ENCODE measurements around the gene NRG3.

Gene NRG3

DNA sequence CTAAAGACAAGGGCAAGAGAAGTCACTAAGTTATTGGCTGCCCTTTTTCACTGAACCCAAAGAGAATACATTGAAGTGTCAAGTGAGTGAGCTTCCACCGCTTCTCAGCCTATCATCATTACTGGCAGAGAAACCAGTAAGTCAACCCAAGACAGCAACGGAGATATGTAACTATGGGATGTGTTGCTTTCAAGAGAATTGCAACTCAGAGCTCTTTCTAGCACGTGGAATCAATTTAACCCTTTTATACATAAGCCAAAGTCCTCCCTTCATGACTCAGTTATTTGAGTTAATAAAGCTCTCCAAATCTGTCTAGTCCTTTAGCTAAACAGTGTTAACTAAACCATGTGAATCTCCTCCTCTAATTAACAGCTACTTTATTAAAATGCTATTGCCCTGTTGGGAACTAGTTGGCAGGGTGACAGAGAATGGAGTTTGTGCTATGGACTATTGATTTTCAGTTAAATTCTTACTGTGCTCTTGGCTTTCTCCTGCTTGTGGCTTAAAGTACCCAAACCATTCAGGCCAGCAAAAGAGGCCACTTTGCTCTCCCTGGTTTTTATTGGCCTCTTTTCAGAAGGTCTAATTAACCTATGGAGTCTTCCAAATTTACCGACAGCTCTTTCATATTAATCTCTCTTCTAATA, 287.7 kb downstream of the NRG3 start:
- Mint-ChIP-seq H3K27ac (peak overlapping the region in 1 of 3 experiments; percentile 71), H3K4me3 (no peak overlapping the region), H3K9me3 (no peaks in the 10 kb centered on the region), H3K36me3 (ENCODE audit: low read depth) (no peaks in the 10 kb centered on the region), H3K4me1 (no peaks in the 10 kb centered on the region), H3K27me3 (ENCODE audit: low read depth) (no peaks in the 10 kb centered on the region)
- TF ChIP-seq, protein P1, sequence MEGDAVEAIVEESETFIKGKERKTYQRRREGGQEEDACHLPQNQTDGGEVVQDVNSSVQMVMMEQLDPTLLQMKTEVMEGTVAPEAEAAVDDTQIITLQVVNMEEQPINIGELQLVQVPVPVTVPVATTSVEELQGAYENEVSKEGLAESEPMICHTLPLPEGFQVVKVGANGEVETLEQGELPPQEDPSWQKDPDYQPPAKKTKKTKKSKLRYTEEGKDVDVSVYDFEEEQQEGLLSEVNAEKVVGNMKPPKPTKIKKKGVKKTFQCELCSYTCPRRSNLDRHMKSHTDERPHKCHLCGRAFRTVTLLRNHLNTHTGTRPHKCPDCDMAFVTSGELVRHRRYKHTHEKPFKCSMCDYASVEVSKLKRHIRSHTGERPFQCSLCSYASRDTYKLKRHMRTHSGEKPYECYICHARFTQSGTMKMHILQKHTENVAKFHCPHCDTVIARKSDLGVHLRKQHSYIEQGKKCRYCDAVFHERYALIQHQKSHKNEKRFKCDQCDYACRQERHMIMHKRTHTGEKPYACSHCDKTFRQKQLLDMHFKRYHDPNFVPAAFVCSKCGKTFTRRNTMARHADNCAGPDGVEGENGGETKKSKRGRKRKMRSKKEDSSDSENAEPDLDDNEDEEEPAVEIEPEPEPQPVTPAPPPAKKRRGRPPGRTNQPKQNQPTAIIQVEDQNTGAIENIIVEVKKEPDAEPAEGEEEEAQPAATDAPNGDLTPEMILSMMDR (IDR thresholded peaks at IDR 0.05; ENCODE audit: unreplicated experiment in 3 of 3) = no peak

DNA sequence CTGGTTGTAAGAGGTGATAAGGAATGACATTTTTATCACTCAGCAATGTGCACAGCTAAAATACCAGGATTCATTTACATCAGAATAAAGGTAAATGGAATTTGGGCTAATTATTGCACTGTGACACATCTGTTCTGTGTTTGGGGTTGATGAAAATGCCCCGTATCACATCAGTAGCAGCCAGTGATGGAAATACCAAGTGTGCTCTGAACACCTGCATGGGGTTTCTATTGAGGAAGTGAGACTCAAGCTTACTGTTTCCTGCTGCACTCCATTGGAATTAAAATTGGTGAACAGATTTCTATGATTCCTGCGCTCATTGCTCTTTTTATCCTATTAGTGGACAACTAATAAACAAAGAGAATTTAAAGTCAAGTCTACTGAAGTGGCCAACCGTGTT, 296.9 kb downstream of the NRG3 start:
- TF ChIP-seq, protein P1 (IDR thresholded peaks at IDR 0.05; ENCODE audit: unreplicated experiment in 3 of 3) = no peak
- H3K36me3 Mint-ChIP-seq (ENCODE audit: low read depth) = no peaks in the 10 kb centered on the region
- H3K27ac Mint-ChIP-seq = no peak overlapping the region

GRCh38 chr10:82176587-82176986, 301.6 kb downstream of the NRG3 start:
- TF ChIP-seq, protein P1 (IDR thresholded peaks at IDR 0.05; ENCODE audit: unreplicated experiment in 3 of 3) = no peak

More for the DNA sequence above, 296.9 kb downstream of the NRG3 start:
- peaks cover 2% of the 10 kb centered on the region for H3K9me3 Mint-ChIP-seq
- H3K4me3 Mint-ChIP-seq = no peak overlapping the region
- H3K4me1 Mint-ChIP-seq = no peaks in the 10 kb centered on the region
- no peaks in the 10 kb centered on the region for H3K27me3 Mint-ChIP-seq (ENCODE audit: low read depth)

DNA sequence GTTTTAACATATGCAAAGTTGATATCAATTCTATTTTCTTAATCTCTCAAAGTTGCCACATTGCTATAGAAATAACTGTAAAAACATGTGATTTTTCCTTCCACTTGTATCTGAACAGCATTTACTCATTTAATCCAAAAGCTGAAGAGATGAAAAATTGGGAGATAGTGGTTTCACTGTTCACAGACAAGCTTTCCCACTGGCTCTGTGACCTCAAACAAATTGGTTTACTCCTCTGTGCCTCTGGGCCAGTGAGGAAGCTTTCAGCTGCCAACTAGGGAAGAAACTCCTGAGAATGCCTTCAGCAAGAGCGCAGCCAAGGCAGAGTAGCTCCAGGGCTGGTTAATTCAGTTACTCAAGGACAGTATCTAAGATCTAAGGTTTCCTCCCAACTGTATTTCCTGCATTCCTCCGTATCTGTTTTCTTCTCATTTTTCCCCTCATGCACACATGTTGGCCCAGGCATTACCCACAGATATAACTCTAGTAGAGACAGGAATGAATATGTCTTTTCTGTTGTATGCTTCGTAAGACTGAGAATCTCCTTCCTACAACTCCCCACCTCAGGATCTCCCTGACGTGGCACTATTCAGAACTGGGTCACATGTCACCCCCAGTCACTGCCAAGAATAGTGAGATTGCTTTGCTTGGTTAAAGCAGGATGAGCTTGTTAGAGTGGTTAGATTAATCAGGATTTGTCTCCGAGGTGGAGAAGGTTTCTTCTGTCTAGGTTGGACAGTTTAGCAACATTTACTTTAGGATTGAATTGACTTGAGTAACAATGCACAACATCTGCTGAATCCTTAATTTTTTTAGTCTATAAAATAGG, 315.7 kb downstream of the NRG3 start:
- no peak overlapping the region for H3K27ac Mint-ChIP-seq
- peaks cover 3% of the 10 kb centered on the region for H3K36me3 Mint-ChIP-seq (ENCODE audit: low read depth)
- no peak overlapping the region for H3K4me3 Mint-ChIP-seq
- H3K9me3 Mint-ChIP-seq = peaks cover 2% of the 10 kb centered on the region
- peaks cover 6% of the 10 kb centered on the region for H3K4me1 Mint-ChIP-seq
- H3K27me3 Mint-ChIP-seq (ENCODE audit: low read depth) = no peaks in the 10 kb centered on the region
- TF ChIP-seq, protein P1 (IDR thresholded peaks at IDR 0.05; ENCODE audit: unreplicated experiment in 3 of 3) = no peak

More at GRCh38 chr10:82176587-82176986, 301.6 kb downstream of the NRG3 start:
- Mint-ChIP-seq H3K27me3 (ENCODE audit: low read depth) (no peaks in the 10 kb centered on the region), H3K27ac (peak overlapping the region in 1 of 3 experiments; percentile 17), H3K4me1 (no peaks in the 10 kb centered on the region), H3K9me3 (peaks cover 3% of the 10 kb centered on the region), H3K4me3 (no peak overlapping the region), H3K36me3 (ENCODE audit: low read depth) (no peaks in the 10 kb centered on the region)

DNA sequence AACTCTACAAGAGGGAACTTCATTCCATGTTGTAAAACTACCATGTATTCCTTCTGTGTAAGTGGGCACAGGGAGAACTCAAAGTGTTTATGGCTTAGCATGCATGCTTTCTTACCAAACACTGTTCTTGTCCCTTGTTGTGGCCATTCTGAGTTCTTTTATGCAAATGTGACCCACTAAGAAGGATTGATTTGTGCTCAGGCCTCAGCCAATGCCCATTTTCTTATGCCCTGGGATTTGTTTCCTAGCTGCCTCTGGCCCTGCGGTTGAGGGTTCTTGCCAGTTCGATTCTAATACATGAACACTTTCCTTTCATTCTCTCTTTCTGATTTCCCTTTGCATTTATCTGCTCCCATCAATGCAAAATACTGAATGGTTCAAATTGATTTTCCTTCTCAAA, 316.7 kb downstream of the NRG3 start:
- H3K27ac Mint-ChIP-seq = no peak overlapping the region
- H3K9me3 Mint-ChIP-seq = peaks cover 2% of the 10 kb centered on the region
- peaks cover 6% of the 10 kb centered on the region for H3K4me1 Mint-ChIP-seq

More for the DNA sequence above, 316.7 kb downstream of the NRG3 start:
- peaks cover 3% of the 10 kb centered on the region for H3K36me3 Mint-ChIP-seq (ENCODE audit: low read depth)
- H3K4me3 Mint-ChIP-seq = no peak overlapping the region
- TF ChIP-seq, protein P1 (IDR thresholded peaks at IDR 0.05; ENCODE audit: unreplicated experiment in 3 of 3) = no peak
- no peaks in the 10 kb centered on the region for H3K27me3 Mint-ChIP-seq (ENCODE audit: low read depth)
